HUES64 (cell line): Measurements from ENCODE around the gene PDE6D.
A peak's percentile ranks its signal among the peaks of the same experiment; 100 is the strongest.
"Not testable (repeated sequence)": the region's sequence is repeated elsewhere in the genome, so short reads cannot be mapped to it uniquely, and the experiment has no call there.

ENCODE experiments used
- H3K27ac ChIP-seq: 2 replicates; pipeline ENCODE4 v1.7.0; 2013; ENCODE audit warnings: low read depth, low read length, inconsistent platforms
- H3K27me3 ChIP-seq: 2 replicates; pipeline ENCODE4 v1.6.1; 2013; ENCODE audit warnings: mild to moderate bottlenecking, low read length; ENCODE audit not compliant: insufficient read depth
- H3K36me3 ChIP-seq: 2 replicates; pipeline ENCODE4 v1.6.1; 2013; ENCODE audit warnings: mild to moderate bottlenecking, low read length; ENCODE audit not compliant: insufficient read depth
- H3K4me1 ChIP-seq: 2 replicates; pipeline ENCODE4 v1.6.1; 2013; ENCODE audit warnings: mild to moderate bottlenecking, low read length, moderate library complexity; ENCODE audit not compliant: insufficient read depth
- H3K4me3 ChIP-seq: 2 replicates; pipeline ENCODE4 v1.5.1; 2013; ENCODE audit warnings: mild to moderate bottlenecking, low read length, moderate library complexity
- H3K9ac ChIP-seq: 2 replicates; pipeline ENCODE4 v1.6.1; 2013; ENCODE audit warnings: mild to moderate bottlenecking, low read depth, low read length
- H3K9me3 ChIP-seq: 2 replicates; pipeline ENCODE4 v1.6.1; 2013; ENCODE audit warnings: low read depth, low read length; ENCODE audit not compliant: insufficient read depth
- WGBS: fragments of 150-250, 120-280 bp; methylation state at CpG from one replicate; pipeline ENCODE4 v1.1.7; 2013; ENCODE audit warnings: missing lambda C conversion rate; 5-methylcytosine and 5-hydroxymethylcytosine counted together

The PDE6D gene

DNA sequence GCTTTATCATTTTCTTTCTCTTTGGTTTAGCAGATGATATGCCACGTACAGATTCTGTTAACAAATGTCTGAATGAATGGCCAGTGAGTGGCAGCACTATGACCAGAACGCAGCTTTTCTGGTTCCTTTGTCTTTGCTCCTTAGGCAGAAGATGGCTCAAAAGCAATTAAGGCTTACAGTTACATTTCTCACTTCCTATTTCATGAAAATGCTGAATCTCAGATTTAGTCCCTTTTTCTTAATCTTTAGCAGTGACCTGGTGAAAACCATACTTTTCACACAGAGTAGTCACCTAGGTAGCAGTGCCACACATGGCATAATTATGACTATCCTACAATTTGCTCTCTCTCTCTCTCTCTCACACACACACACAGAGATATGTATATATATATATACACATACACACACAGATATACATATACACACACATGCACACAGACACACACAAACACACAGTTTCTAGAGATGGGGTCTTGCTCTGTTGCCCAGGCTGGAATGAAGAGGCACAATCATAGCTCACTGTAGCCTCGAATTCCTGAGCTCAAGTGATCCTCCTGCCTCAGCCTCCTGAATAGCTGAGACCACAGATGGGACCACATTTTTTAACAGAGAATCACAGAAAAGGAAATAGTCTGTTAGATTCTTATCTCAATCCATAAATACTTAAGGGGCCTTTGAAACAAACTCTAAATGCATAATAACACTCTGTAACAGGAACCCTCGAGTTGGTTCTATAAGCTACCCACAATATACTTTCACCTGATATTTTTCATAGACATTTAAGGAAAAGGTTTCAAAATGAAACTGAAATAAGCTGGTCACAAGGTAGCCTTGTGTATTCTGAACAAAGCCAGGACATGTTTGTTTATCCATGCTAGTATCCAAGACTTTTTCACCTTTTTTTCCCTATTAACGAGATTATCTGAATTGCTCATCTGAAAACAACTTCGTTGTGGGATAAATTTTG is 11.6 kb downstream of the PDE6D start:
- H3K27ac ChIP-seq, result no peak overlapping the region
- H3K27me3 ChIP-seq, result no peaks in the 10 kb centered on the region
- no peaks in the 10 kb centered on the region for H3K36me3 ChIP-seq
- no peak overlapping the region for H3K9ac ChIP-seq
- no peak overlapping the region for H3K4me3 ChIP-seq
- 93% methylated on average over 4 of the region's 6 CpGs for WGBS
- no peaks in the 10 kb centered on the region for H3K9me3 ChIP-seq
- H3K4me1 ChIP-seq, result no peaks in the 10 kb centered on the region

DNA sequence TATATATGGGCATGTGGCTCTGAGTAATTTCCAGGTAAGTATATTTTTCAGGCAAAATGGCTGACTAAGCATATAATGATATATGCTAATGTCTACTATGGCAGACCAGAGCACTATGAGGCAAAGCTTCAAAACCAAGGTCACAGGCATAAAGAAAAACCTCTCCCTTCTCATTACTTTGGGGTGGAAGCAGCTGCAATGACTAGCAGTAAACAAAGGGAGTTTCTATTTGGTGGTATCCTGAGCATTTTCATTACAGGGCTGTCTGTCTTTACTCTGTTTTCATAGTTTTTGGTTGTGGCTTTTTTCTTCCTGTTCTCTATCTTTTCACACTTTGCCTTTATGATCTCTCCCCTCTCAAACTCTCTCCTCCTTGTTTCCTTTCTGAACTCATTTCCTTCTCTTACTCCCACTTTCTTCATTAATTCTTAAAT is 15.6 kb downstream of the PDE6D start:
- H3K4me3 ChIP-seq, result no peak overlapping the region
- no peak overlapping the region for H3K9ac ChIP-seq
- H3K27me3 ChIP-seq, result no peaks in the 10 kb centered on the region
- no peaks in the 10 kb centered on the region for H3K4me1 ChIP-seq
- no peaks in the 10 kb centered on the region for H3K36me3 ChIP-seq
- H3K27ac ChIP-seq, result no peak overlapping the region
- H3K9me3 ChIP-seq, result no peaks in the 10 kb centered on the region

GRCh38 chr2:231764760-231765159 is 16.3 kb downstream of the PDE6D start:
- Histone ChIP-seq H3K9ac (no peak overlapping the region), H3K9me3 (no peaks in the 10 kb centered on the region), H3K36me3 (no peaks in the 10 kb centered on the region), H3K4me1 (no peaks in the 10 kb centered on the region), H3K27ac (no peak overlapping the region), H3K4me3 (no peak overlapping the region), H3K27me3 (no peaks in the 10 kb centered on the region)
- 97% methylated on average over 4 of the region's 4 CpGs for WGBS

DNA sequence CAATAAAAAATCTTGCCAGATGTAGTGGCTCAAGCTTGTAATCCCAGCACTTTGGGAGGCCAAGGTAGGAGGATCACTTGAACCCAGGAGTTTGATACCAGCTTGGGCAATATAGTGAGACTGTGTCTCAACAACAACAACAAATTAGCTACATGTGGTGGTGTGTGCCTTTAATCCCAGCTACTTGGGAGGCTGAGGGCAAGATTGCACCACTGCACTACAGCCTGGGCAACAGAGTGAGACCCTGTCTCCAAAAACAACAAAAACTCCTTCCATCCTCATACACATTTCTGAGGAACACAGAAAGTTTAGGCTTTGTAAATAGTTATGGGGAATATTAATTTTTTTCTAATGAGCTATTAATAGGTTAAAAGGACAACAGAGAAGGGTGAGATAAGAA is 17.0 kb downstream of the PDE6D start:
- no peaks in the 10 kb centered on the region for H3K4me1 ChIP-seq

GRCh38 chr2:231761735-231762134 is 19.3 kb downstream of the PDE6D start:
- Histone ChIP-seq H3K9ac (no peak overlapping the region), H3K4me3 (no peak overlapping the region), H3K9me3 (no peaks in the 10 kb centered on the region), H3K36me3 (no peaks in the 10 kb centered on the region), H3K4me1 (no peaks in the 10 kb centered on the region), H3K27me3 (no peaks in the 10 kb centered on the region), H3K27ac (no peak overlapping the region)
- 85% methylated on average over 2 of the region's 2 CpGs for WGBS

More for the DNA sequence above, 17.0 kb downstream of the PDE6D start:
- H3K4me3 ChIP-seq, result no peak overlapping the region
- no peak overlapping the region for H3K9ac ChIP-seq
- no peaks in the 10 kb centered on the region for H3K36me3 ChIP-seq
- H3K27ac ChIP-seq, result no peak overlapping the region
- H3K27me3 ChIP-seq, result no peaks in the 10 kb centered on the region
- H3K9me3 ChIP-seq, result no peaks in the 10 kb centered on the region

GRCh38 chr2:231752061-231752460 is 29.0 kb downstream of the PDE6D start:
- H3K4me3 ChIP-seq, result no peak overlapping the region
- no peaks in the 10 kb centered on the region; the same call in 1 of the 2 replicates for H3K4me1 ChIP-seq
- H3K27ac ChIP-seq, result no peak overlapping the region
- H3K36me3 ChIP-seq, result no peaks in the 10 kb centered on the region
- 100% methylated on average over 2 of the region's 2 CpGs for WGBS
- no peaks in the 10 kb centered on the region for H3K9me3 ChIP-seq
- H3K27me3 ChIP-seq, result no peaks in the 10 kb centered on the region
- H3K9ac ChIP-seq, result no peak overlapping the region

DNA sequence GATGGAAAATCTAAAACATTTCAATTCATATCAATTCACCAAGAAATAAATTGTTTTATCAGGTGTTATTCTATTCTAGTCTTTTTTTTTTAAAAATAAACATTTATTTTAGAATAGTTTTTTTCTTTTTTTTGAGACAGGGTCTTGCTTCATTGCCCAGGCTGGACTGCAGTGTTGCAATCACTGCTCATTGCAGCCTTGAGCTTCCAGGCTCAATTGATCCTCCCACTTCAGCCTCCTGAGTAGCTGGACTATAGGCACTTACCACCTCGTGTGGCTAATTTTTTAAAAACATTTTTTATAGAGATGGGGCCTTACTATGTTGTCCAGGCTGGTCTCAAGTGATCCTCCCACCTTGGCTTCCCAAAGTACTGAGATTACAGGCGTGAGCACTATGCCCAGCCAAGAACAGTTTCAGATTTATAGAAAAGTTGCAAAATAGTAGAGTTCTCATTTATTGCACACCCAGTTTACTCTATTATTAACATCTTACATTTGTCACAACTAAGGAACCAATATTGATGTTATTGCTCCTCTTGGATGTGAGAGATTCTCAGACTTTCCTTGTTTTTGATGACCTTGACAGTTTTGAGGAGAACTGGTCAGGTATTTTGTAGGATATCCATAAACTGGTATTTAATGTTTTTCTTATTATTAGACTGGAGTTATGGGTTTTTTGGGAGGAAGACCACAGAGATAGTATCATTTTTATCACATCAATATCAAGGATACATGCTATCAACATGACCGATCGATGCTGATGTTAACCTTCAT is 29.9 kb downstream of the PDE6D start:
- 96% methylated on average over 4 of the region's 4 CpGs for WGBS
- H3K27ac ChIP-seq, result no peak overlapping the region
- H3K4me3 ChIP-seq, result no peak overlapping the region
- H3K4me1 ChIP-seq, result no peaks in the 10 kb centered on the region; the same call in 1 of the 2 replicates
- H3K36me3 ChIP-seq, result no peaks in the 10 kb centered on the region
- no peaks in the 10 kb centered on the region for H3K27me3 ChIP-seq
- H3K9ac ChIP-seq, result no peak overlapping the region
- H3K9me3 ChIP-seq, result no peaks in the 10 kb centered on the region

DNA sequence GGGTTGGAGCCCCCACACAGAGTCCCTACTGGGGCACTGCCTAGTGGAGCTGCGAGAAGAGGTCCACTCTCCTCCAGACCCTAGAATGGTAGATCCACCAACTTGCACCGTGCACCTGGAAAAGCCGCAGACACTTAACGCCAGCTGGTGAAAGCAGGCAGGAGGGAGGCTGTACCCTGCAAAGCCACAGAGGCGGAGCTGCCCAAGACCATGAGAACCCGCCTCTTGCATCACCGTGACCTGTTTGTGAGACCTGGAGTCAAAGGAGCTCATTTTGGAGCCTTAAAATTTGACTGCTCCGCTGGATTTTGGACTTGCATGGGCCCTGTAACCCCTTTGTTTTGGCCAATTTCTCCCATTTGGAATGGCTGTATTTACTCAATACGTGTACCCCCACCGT is 32.1 kb downstream of the PDE6D start:
- not testable (repeated sequence) for H3K9me3 ChIP-seq, H3K4me3 ChIP-seq, H3K27ac ChIP-seq, H3K9ac ChIP-seq, H3K36me3 ChIP-seq, H3K27me3 ChIP-seq
- H3K4me1 ChIP-seq, result peaks cover 13% of the 10 kb centered on the region
- WGBS, result 93% methylated on average over 10 of the region's 10 CpGs

GRCh38 chr2:231748153-231748896 is 32.8 kb downstream of the PDE6D start:
- H3K4me1 ChIP-seq, result peaks cover 18% of the 10 kb centered on the region
- H3K4me3 ChIP-seq, H3K27ac ChIP-seq, H3K36me3 ChIP-seq, H3K9ac ChIP-seq, H3K27me3 ChIP-seq, H3K9me3 ChIP-seq: not testable (repeated sequence)
- 88% methylated on average over 6 of the region's 6 CpGs for WGBS

DNA sequence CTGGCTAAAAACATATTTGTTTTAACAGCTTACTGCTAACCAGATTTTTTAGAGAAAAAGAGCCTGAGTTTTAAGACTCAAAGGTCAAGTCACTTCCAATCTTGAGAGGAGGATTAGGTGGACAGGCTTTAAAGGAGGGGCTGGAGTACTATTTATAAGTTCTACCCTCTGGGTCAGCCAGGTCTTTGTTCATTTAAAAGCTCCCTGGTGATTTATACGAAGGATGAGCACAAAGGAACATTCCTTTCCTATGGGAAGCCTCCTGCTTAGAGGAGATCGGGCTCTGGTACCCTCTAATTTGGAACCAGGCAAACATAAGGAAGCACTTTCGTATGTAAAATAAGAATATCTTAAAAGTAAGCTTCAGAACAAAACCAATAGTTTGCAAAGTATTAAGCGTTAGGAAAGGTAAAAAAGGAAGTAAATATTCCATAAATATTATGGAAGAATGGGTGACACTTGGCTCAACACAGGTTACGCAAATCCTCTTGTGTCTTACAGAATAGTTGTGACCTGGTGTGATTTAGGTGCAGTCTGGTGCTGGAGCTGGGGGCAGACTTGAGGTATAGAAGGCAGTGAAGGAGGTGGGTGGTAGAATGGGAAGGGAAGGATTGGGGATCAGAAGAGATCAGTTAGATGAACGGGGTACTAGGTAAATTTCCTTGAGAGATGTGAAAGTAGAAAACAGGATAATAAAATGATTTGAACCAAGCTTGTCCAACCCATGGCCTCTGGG is 35.6 kb downstream of the PDE6D start:
- H3K9me3 ChIP-seq, result no peaks in the 10 kb centered on the region
- 54% methylated on average over 5 of the region's 6 CpGs for WGBS
- peaks cover 18% of the 10 kb centered on the region for H3K4me1 ChIP-seq
- no peak overlapping the region for H3K9ac ChIP-seq
- no peak overlapping the region for H3K4me3 ChIP-seq
- no peaks in the 10 kb centered on the region for H3K27me3 ChIP-seq
- no peaks in the 10 kb centered on the region for H3K36me3 ChIP-seq
- H3K27ac ChIP-seq, result peak overlapping the region; percentile 27; the same call in 1 of the 2 replicates
